ENCODE data around the gene CST11.

CST11 gene

GRCh38 chr20:23403751-23404150, 48.9 kb downstream of the CST11 start:
- DNase-seq (ENCODE audit: low read depth): no peak
- no peak overlapping the region for H3K4me3 ChIP-seq (ENCODE audit: low read depth, low read length)
- TF ChIP-seq MAX (IDR thresholded peaks at IDR 0.05; ENCODE audit: low read depth, low read length) (no peak), CTCF (IDR thresholded peaks at IDR 0.05; ENCODE audit: low read depth, low read length) (no peak), MYC (IDR thresholded peaks at IDR 0.05; ENCODE audit: low read depth, low read length) (no peak)

- no peak for DNase-seq (ENCODE audit: low read depth)
- H3K4me3 ChIP-seq (ENCODE audit: low read depth, low read length): no peak overlapping the region
- TF ChIP-seq MYC (IDR thresholded peaks at IDR 0.05; ENCODE audit: low read depth, low read length) (no peak), CTCF (IDR thresholded peaks at IDR 0.05; ENCODE audit: low read depth, low read length) (no peak), POLR2A (IDR thresholded peaks at IDR 0.05; ENCODE audit: extremely low read depth, insufficient read length) (no peak), MAX (IDR thresholded peaks at IDR 0.05; ENCODE audit: low read depth, low read length) (no peak)
Observed at GRCh38 chr20:23401051-23401450, 51.6 kb downstream of the CST11 start.
